Left ventricle myocardium superior (tissue), 1 donor: ENCODE results near the gene NAPEPLD. TPM values are rescaled to one million over a fixed set of nuclear protein-coding genes. Genes with fewer than 3 reads are reported as not detected.
"Not testable (repeated sequence)": the region's sequence is repeated elsewhere in the genome, so short reads cannot be mapped to it uniquely, and the experiment has no call there.

Experiments
- ATAC-seq: fragments of 200-7000 bp; cut with Tn5 transposase; one replicate; pipeline ENCODE4 v1.9.1; 2020; ENCODE audit warnings: mild to moderate bottlenecking, moderate library complexity
- DNase-seq: peaks from one replicate; pipeline ENCODE4 v3.0.0-alpha.2; 2020
- intact Hi-C: fragments of 100-400 bp; cut with micrococcal nuclease; formaldehyde crosslinking; loops from one replicate; pipeline ENCODE4 v1.11.0; 2022
- long read RNA-seq: library from polyadenylated mRNA; unstranded; transcript quantifications from one replicate; pipeline ENCODE4 v2.0.0, GENCODE V29; 2021
- total RNA-seq: library from RNA; stranded (reverse); fragmentation: NEBNext Ultra II Directional; extraction: Animal tissue kit (Norgen Biotek cat#: 25700); gene quantifications from one replicate; pipeline ENCODE4 v1.2.1, GENCODE V29; 2021
- donor health status: DM: no; HTN: yes; CAD: no; lungs with severe emphysema.

NAPEPLD gene
- total RNA-seq, result 16.7 TPM
- long read RNA-seq, transcript NAPEPLD-209 (5 exons, 2,380 nt), result major isoform, 15 of 40 reads
- long read RNA-seq, partial matches to known transcripts, result 4 of 40 reads
- long read RNA-seq, other reads (novel, unspliced or antisense), result 18 of 40 reads

GRCh38 chr7:103148994-103149807 lies at the start of gene NAPEPLD:
Gene NAPEPLD, minus strand, starts transcription at chr7:103149099. Its CDS starts 20,323 bp downstream, at chr7:103128776.
- peak; percentile 98 for ATAC-seq
- DNase-seq, result peak; percentile 96
- intact Hi-C loops, result no loop called here

- intact Hi-C loops, DNase-seq: not testable (repeated sequence)
- peak; percentile 38 for ATAC-seq
Observed at GRCh38 chr7:103198079-103198478, 49.2 kb upstream of the NAPEPLD start.

- intact Hi-C loops, ATAC-seq: not testable (repeated sequence)
Observed at GRCh38 chr7:103195364-103195763, 46.5 kb upstream of the NAPEPLD start.

GRCh38 chr7:103172415-103173146 lies 23.7 kb upstream of the NAPEPLD start:
- intact Hi-C loops, DNase-seq, ATAC-seq: not testable (repeated sequence)

More at GRCh38 chr7:103195364-103195763, 46.5 kb upstream of the NAPEPLD start:
- DNase-seq, result not testable (repeated sequence)

- ATAC-seq, DNase-seq, intact Hi-C loops: not testable (repeated sequence)
Observed at GRCh38 chr7:103171695-103172414, 23.0 kb upstream of the NAPEPLD start.

- intact Hi-C loops, DNase-seq: not testable (repeated sequence)
- peak; percentile 23 for ATAC-seq
Observed at GRCh38 chr7:103166921-103167544, 18.1 kb upstream of the NAPEPLD start.

GRCh38 chr7:103163087-103163825 lies 14.4 kb upstream of the NAPEPLD start:
- DNase-seq, ATAC-seq, intact Hi-C loops: not testable (repeated sequence)

GRCh38 chr7:103162641-103163040 lies 13.7 kb upstream of the NAPEPLD start:
- DNase-seq, intact Hi-C loops: not testable (repeated sequence)
- ATAC-seq, result peak; percentile 27

GRCh38 chr7:103161998-103162616 lies 13.2 kb upstream of the NAPEPLD start:
- DNase-seq, ATAC-seq, intact Hi-C loops: not testable (repeated sequence)

GRCh38 chr7:103159072-103159471 lies 10.2 kb upstream of the NAPEPLD start:
- intact Hi-C loops, DNase-seq, ATAC-seq: not testable (repeated sequence)

- ATAC-seq, intact Hi-C loops: not testable (repeated sequence)
Observed at GRCh38 chr7:103155331-103156024, 6.6 kb upstream of the NAPEPLD start.

GRCh38 chr7:103154042-103154441 lies 5.1 kb upstream of the NAPEPLD start:
- no peak for DNase-seq
- intact Hi-C loops, result no loop called here
- no peak for ATAC-seq

More at GRCh38 chr7:103155331-103156024, 6.6 kb upstream of the NAPEPLD start:
- not testable (repeated sequence) for DNase-seq

GRCh38 chr7:103152744-103153617 lies 4.1 kb upstream of the NAPEPLD start:
- ATAC-seq, DNase-seq, intact Hi-C loops: not testable (repeated sequence)

GRCh38 chr7:103151993-103152676 lies 3.2 kb upstream of the NAPEPLD start:
- intact Hi-C loops, DNase-seq, ATAC-seq: not testable (repeated sequence)

- no peak for ATAC-seq
- DNase-seq, result no peak
- intact Hi-C loops, result no loop called here
Observed at GRCh38 chr7:103150192-103150591, 1.3 kb upstream of the NAPEPLD start.
